IMR-90 (cell line): Measurements from ENCODE around the gene NUBP2.

Experiments
- BHLHE40 ChIP-seq: fragments of 150-350 bp; IDR thresholded peaks from 2 replicates; pipeline ENCODE4 v1.6.1; 2016; ENCODE audit warnings: mild to moderate bottlenecking, low read depth, low read length
- CTCF ChIP-seq: conservative IDR thresholded peaks from 2 replicates; pipeline ENCODE4 v1.5.1; 2012; ENCODE audit warnings: mild to moderate bottlenecking, low read depth, low read length, improper control_type of control experiment
- MAFK ChIP-seq: IDR thresholded peaks from 2 replicates; pipeline ENCODE4 v1.6.1; 2012; ENCODE audit warnings: low read depth, low read length, improper control_type of control experiment
- MAZ ChIP-seq: IDR thresholded peaks from 2 replicates; pipeline ENCODE4 v1.6.1; 2012; ENCODE audit warnings: low read depth, mild to moderate bottlenecking, low read length, improper control_type of control experiment, moderate library complexity, borderline replicate concordance
- MXI1 ChIP-seq: IDR thresholded peaks from 2 replicates; pipeline ENCODE4 v1.6.1; 2012; ENCODE audit warnings: low read depth, mild to moderate bottlenecking, low read length, moderate library complexity, borderline replicate concordance
- POLR2A ChIP-seq: IDR thresholded peaks from 2 replicates; pipeline ENCODE4 v1.6.1; 2012; ENCODE audit warnings: mild to moderate bottlenecking, low read depth, low read length
- RAD21 ChIP-seq: IDR thresholded peaks from 2 replicates; pipeline ENCODE4 v1.6.1; 2012; ENCODE audit warnings: low read length, improper control_type of control experiment
- RFX5 ChIP-seq: IDR thresholded peaks from 2 replicates; pipeline ENCODE4 v1.8.0; 2012; ENCODE audit warnings: low read depth, mild to moderate bottlenecking, low read length, moderate library complexity
- USF2 ChIP-seq: fragments of 150-350 bp; IDR thresholded peaks from 2 replicates; pipeline ENCODE4 v1.6.1; 2017; ENCODE audit warnings: mild to moderate bottlenecking, antibody characterized with exemption, low read length, low read depth

GRCh38 chr16:1762196-1762878, 20.4 kb upstream of the NUBP2 start:
- TF ChIP-seq CTCF (no peak), POLR2A (no peak), MXI1 (no peak), MAZ (no peak), RFX5 (no peak), USF2 (no peak), RAD21 (no peak), MAFK (no peak), BHLHE40 (no peak)
